ENCODE data around the gene KRR1. TPM values are rescaled to one million over a fixed set of nuclear protein-coding genes. Genes with fewer than 3 reads are reported as not detected.

KRR1 gene
- total and polyA plus RNA-seq, 5 donors from 2014 or later, result 47.9 to 113 (median 60.6) TPM

- no peaks in the 10 kb centered on the region for H3K9me3 Mint-ChIP-seq
- no peak overlapping the region for H3K27ac Mint-ChIP-seq
- no peaks in the 10 kb centered on the region for H3K9me3 ChIP-seq (ENCODE audit: control insufficient read depth in 2 of 2, low read length in 2 of 2)
- no peak for ATAC-seq (ENCODE audit: low read depth in 2 of 2)
- no peaks in the 10 kb centered on the region for H3K36me3 Mint-ChIP-seq
- H3K4me1 ChIP-seq (ENCODE audit: control insufficient read depth, insufficient read depth, low read length, poor library complexity, severe bottlenecking), result no peaks in the 10 kb centered on the region
- no peak overlapping the region for H3K4me3 ChIP-seq (ENCODE audit: low read depth, low read length)
- H3K27ac ChIP-seq (ENCODE audit: insufficient read depth, low read length, poor library complexity, severe bottlenecking), result no peak overlapping the region
- no peak for DNase-seq
- peaks cover 50% of the 10 kb centered on the region for H3K27me3 Mint-ChIP-seq
- no peak overlapping the region for H3K4me3 Mint-ChIP-seq
- peaks cover 25% of the 10 kb centered on the region for H3K27me3 ChIP-seq (ENCODE audit: control insufficient read depth, insufficient read depth, low read length)
- H3K36me3 ChIP-seq (ENCODE audit: control insufficient read depth, insufficient read depth, low read length), result no peaks in the 10 kb centered on the region
- H3K4me1 Mint-ChIP-seq, result no peaks in the 10 kb centered on the region
These were observed 40.1 kb upstream of the KRR1 start for GRCh38 chr12:75551477-75551876.

- H3K27ac Mint-ChIP-seq, result no peak overlapping the region
These were observed 39.2 kb upstream of the KRR1 start for GRCh38 chr12:75550401-75551240.

GRCh38 chr12:75549989-75550388 is 38.6 kb upstream of the KRR1 start:
- Mint-ChIP-seq H3K9me3 (no peaks in the 10 kb centered on the region), H3K4me3 (no peak overlapping the region), H3K27ac (no peak overlapping the region), H3K4me1 (no peaks in the 10 kb centered on the region), H3K36me3 (no peaks in the 10 kb centered on the region), H3K27me3 (peaks cover 46% of the 10 kb centered on the region)
- no peaks in the 10 kb centered on the region for H3K36me3 ChIP-seq (ENCODE audit: control insufficient read depth, insufficient read depth, low read length)
- H3K4me3 ChIP-seq (ENCODE audit: low read depth, low read length), result no peak overlapping the region
- ATAC-seq (ENCODE audit: low read depth in 2 of 2), result no peak
- no peak for DNase-seq
- no peaks in the 10 kb centered on the region for H3K4me1 ChIP-seq (ENCODE audit: control insufficient read depth, insufficient read depth, low read length, poor library complexity, severe bottlenecking)
- H3K27ac ChIP-seq (ENCODE audit: insufficient read depth, low read length, poor library complexity, severe bottlenecking), result no peak overlapping the region
- no peaks in the 10 kb centered on the region for H3K9me3 ChIP-seq (ENCODE audit: control insufficient read depth in 2 of 2, low read length in 2 of 2)
- H3K27me3 ChIP-seq (ENCODE audit: control insufficient read depth, insufficient read depth, low read length), result peaks cover 29% of the 10 kb centered on the region

More at GRCh38 chr12:75550401-75551240, 39.2 kb upstream of the KRR1 start:
- no peaks in the 10 kb centered on the region for H3K9me3 ChIP-seq (ENCODE audit: control insufficient read depth in 2 of 2, low read length in 2 of 2)
- no peak overlapping the region for H3K4me3 ChIP-seq (ENCODE audit: low read depth, low read length)
- no peaks in the 10 kb centered on the region for H3K36me3 ChIP-seq (ENCODE audit: control insufficient read depth, insufficient read depth, low read length)
- H3K4me1 ChIP-seq (ENCODE audit: control insufficient read depth, insufficient read depth, low read length, poor library complexity, severe bottlenecking), result no peaks in the 10 kb centered on the region
- H3K27me3 ChIP-seq (ENCODE audit: control insufficient read depth, insufficient read depth, low read length), result peaks cover 28% of the 10 kb centered on the region
- DNase-seq, result no peak
- Mint-ChIP-seq H3K27me3 (peaks cover 46% of the 10 kb centered on the region), H3K9me3 (no peaks in the 10 kb centered on the region), H3K4me3 (no peak overlapping the region), H3K36me3 (no peaks in the 10 kb centered on the region), H3K4me1 (no peaks in the 10 kb centered on the region)
- H3K27ac ChIP-seq (ENCODE audit: insufficient read depth, low read length, poor library complexity, severe bottlenecking), result no peak overlapping the region
- ATAC-seq (ENCODE audit: low read depth in 2 of 2), result no peak

- Histone ChIP-seq H3K36me3 (ENCODE audit: control insufficient read depth, insufficient read depth, low read length) (no peaks in the 10 kb centered on the region), H3K4me1 (ENCODE audit: control insufficient read depth, insufficient read depth, low read length, poor library complexity, severe bottlenecking) (no peaks in the 10 kb centered on the region), H3K27me3 (ENCODE audit: control insufficient read depth, insufficient read depth, low read length) (peaks cover 29% of the 10 kb centered on the region), H3K4me3 (ENCODE audit: low read depth, low read length) (no peak overlapping the region), H3K9me3 (ENCODE audit: control insufficient read depth in 2 of 2, low read length in 2 of 2) (no peaks in the 10 kb centered on the region), H3K27ac (ENCODE audit: insufficient read depth, low read length, poor library complexity, severe bottlenecking) (no peak overlapping the region)
- no peaks in the 10 kb centered on the region for H3K9me3 Mint-ChIP-seq
- ATAC-seq (ENCODE audit: low read depth in 2 of 2), result no peak
- peaks cover 47% of the 10 kb centered on the region for H3K27me3 Mint-ChIP-seq
- no peaks in the 10 kb centered on the region for H3K4me1 Mint-ChIP-seq
- H3K4me3 Mint-ChIP-seq, result no peak overlapping the region
- no peak overlapping the region for H3K27ac Mint-ChIP-seq
- H3K36me3 Mint-ChIP-seq, result no peaks in the 10 kb centered on the region
- no peak for DNase-seq
These were observed 37.5 kb upstream of the KRR1 start for GRCh38 chr12:75548879-75549278.

GRCh38 chr12:75545636-75546035 is 34.2 kb upstream of the KRR1 start:
- Mint-ChIP-seq H3K27me3 (peaks cover 56% of the 10 kb centered on the region), H3K9me3 (no peaks in the 10 kb centered on the region), H3K4me3 (no peak overlapping the region), H3K4me1 (no peaks in the 10 kb centered on the region), H3K36me3 (no peaks in the 10 kb centered on the region), H3K27ac (no peak overlapping the region)
- no peak overlapping the region for H3K27ac ChIP-seq (ENCODE audit: insufficient read depth, low read length, poor library complexity, severe bottlenecking)
- no peaks in the 10 kb centered on the region for H3K36me3 ChIP-seq (ENCODE audit: control insufficient read depth, insufficient read depth, low read length)
- H3K4me3 ChIP-seq (ENCODE audit: low read depth, low read length), result no peak overlapping the region
- no peaks in the 10 kb centered on the region for H3K9me3 ChIP-seq (ENCODE audit: control insufficient read depth in 2 of 2, low read length in 2 of 2)
- H3K27me3 ChIP-seq (ENCODE audit: control insufficient read depth, insufficient read depth, low read length), result peaks cover 31% of the 10 kb centered on the region
- no peak for DNase-seq
- H3K4me1 ChIP-seq (ENCODE audit: control insufficient read depth, insufficient read depth, low read length, poor library complexity, severe bottlenecking), result no peaks in the 10 kb centered on the region
- ATAC-seq (ENCODE audit: low read depth in 2 of 2), result no peak

- H3K4me1 ChIP-seq (ENCODE audit: control insufficient read depth, insufficient read depth, low read length, poor library complexity, severe bottlenecking), result no peaks in the 10 kb centered on the region
- Mint-ChIP-seq H3K9me3 (no peaks in the 10 kb centered on the region), H3K4me3 (no peak overlapping the region), H3K27me3 (peaks cover 45% of the 10 kb centered on the region), H3K27ac (no peak overlapping the region), H3K4me1 (no peaks in the 10 kb centered on the region), H3K36me3 (no peaks in the 10 kb centered on the region)
- ATAC-seq (ENCODE audit: low read depth in 2 of 2), result no peak
- no peak for DNase-seq
- no peaks in the 10 kb centered on the region for H3K9me3 ChIP-seq (ENCODE audit: control insufficient read depth in 2 of 2, low read length in 2 of 2)
- no peaks in the 10 kb centered on the region for H3K36me3 ChIP-seq (ENCODE audit: control insufficient read depth, insufficient read depth, low read length)
- H3K27me3 ChIP-seq (ENCODE audit: control insufficient read depth, insufficient read depth, low read length), result peaks cover 32% of the 10 kb centered on the region
- H3K27ac ChIP-seq (ENCODE audit: insufficient read depth, low read length, poor library complexity, severe bottlenecking), result no peak overlapping the region
- H3K4me3 ChIP-seq (ENCODE audit: low read depth, low read length), result no peak overlapping the region
These were observed 32.1 kb upstream of the KRR1 start for GRCh38 chr12:75543529-75543928.

GRCh38 chr12:75542942-75543341 is 31.5 kb upstream of the KRR1 start:
- Mint-ChIP-seq H3K4me3 (no peak overlapping the region), H3K4me1 (no peaks in the 10 kb centered on the region), H3K27ac (no peak overlapping the region), H3K9me3 (no peaks in the 10 kb centered on the region), H3K27me3 (peaks cover 43% of the 10 kb centered on the region), H3K36me3 (no peaks in the 10 kb centered on the region)
- no peaks in the 10 kb centered on the region for H3K36me3 ChIP-seq (ENCODE audit: control insufficient read depth, insufficient read depth, low read length)
- H3K9me3 ChIP-seq (ENCODE audit: control insufficient read depth in 2 of 2, low read length in 2 of 2), result no peaks in the 10 kb centered on the region
- no peak for DNase-seq
- peaks cover 26% of the 10 kb centered on the region for H3K27me3 ChIP-seq (ENCODE audit: control insufficient read depth, insufficient read depth, low read length)
- ATAC-seq (ENCODE audit: low read depth in 2 of 2), result no peak
- H3K4me1 ChIP-seq (ENCODE audit: control insufficient read depth, insufficient read depth, low read length, poor library complexity, severe bottlenecking), result no peaks in the 10 kb centered on the region
- H3K4me3 ChIP-seq (ENCODE audit: low read depth, low read length), result no peak overlapping the region
- no peak overlapping the region for H3K27ac ChIP-seq (ENCODE audit: insufficient read depth, low read length, poor library complexity, severe bottlenecking)

GRCh38 chr12:75539889-75540288 is 28.5 kb upstream of the KRR1 start:
- Mint-ChIP-seq H3K9me3 (no peaks in the 10 kb centered on the region), H3K4me1 (no peaks in the 10 kb centered on the region), H3K27me3 (peaks cover 32% of the 10 kb centered on the region), H3K27ac (no peak overlapping the region), H3K4me3 (no peak overlapping the region), H3K36me3 (no peaks in the 10 kb centered on the region)
- H3K27ac ChIP-seq (ENCODE audit: insufficient read depth, low read length, poor library complexity, severe bottlenecking), result no peak overlapping the region
- ATAC-seq (ENCODE audit: low read depth in 2 of 2), result no peak
- no peaks in the 10 kb centered on the region for H3K9me3 ChIP-seq (ENCODE audit: control insufficient read depth in 2 of 2, low read length in 2 of 2)
- peaks cover 17% of the 10 kb centered on the region for H3K27me3 ChIP-seq (ENCODE audit: control insufficient read depth, insufficient read depth, low read length)
- no peak overlapping the region for H3K4me3 ChIP-seq (ENCODE audit: low read depth, low read length)
- DNase-seq, result no peak
- no peaks in the 10 kb centered on the region for H3K4me1 ChIP-seq (ENCODE audit: control insufficient read depth, insufficient read depth, low read length, poor library complexity, severe bottlenecking)
- no peaks in the 10 kb centered on the region for H3K36me3 ChIP-seq (ENCODE audit: control insufficient read depth, insufficient read depth, low read length)
